H1 (cell line): ENCODE measurements around the gene IDE. TPM values are rescaled to one million over a fixed set of nuclear protein-coding genes. Genes with fewer than 3 reads are reported as not detected.

Source experiments
- GTF2F1 ChIP-seq: IDR thresholded peaks from 2 replicates; pipeline ENCODE4 v1.6.1; 2012; ENCODE audit warnings: low read depth, low read length, improper control_type of control experiment, borderline replicate concordance
- POLR2A ChIP-seq, 2 experiments: IDR thresholded peaks; 1 replicate in 1 of 2; 2 replicates in 1 of 2; pipeline ENCODE4 v1.6.1; 2011; ENCODE audit warnings: low read depth in 2 of 2, low read length in 2 of 2, mild to moderate bottlenecking in 2 of 2; ENCODE audit errors: control extremely low read depth in 1 of 2
- SAP30 ChIP-seq: fragments of 300-600 bp; sonication (generic); IDR thresholded peaks from 2 replicates; pipeline ENCODE4 v1.7.1; 2012; ENCODE audit warnings: low read length, moderate library complexity, mild to moderate bottlenecking, inconsistent platforms; ENCODE audit not compliant: insufficient read depth, insufficient replicate concordance
- polyA plus RNA-seq, 7 experiments: library from polyadenylated mRNA; depleted of rRNA in 3 of 7; stranded (reverse) in 5 of 7; unstranded in 2 of 7; fragments of >200 nt in 5 of 7; fragments of 200-250 nt in 2 of 7; gene quantifications; 1 replicate in 5 of 7; 2 replicates in 1 of 7; 4 replicates in 1 of 7; pipeline versions ENCODE4 v1.2.1 to v1.2.3, GENCODE V29; 2011 to 2013; ENCODE audit warnings: missing spikeins in 2 of 7, mixed read lengths in 2 of 7
- total RNA-seq: library from RNA; stranded (reverse); fragmentation: NEBNext Ultra II Directional; extraction: Animal tissue kit (Norgen Biotek cat#: 25700); gene quantifications from 2 replicates; pipeline ENCODE4 v1.2.1, GENCODE V29; 2021

Gene IDE
- total and polyA plus RNA-seq, 2 of the 8 experiments (the other 6 are each of a cell fraction or from before 2014, with no cell fraction given) = 12.7 to 52.7 TPM

DNA sequence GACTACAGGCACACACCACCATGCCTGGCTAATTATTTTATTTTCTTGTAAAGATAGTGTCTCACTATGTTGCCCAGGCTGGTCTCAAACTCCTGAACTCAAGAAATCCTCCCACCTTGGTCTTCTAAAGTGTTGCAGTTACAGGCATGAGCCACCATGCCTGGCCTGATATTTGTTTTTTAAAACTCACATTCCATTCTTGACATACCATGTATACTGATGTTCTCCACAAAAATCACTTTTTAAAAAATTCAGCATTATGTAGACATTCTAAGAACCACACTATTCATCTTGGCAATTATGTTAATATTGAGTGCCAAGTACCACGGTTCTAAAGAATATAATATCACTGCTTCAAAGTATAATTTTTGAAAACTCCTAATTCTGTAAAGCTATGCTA, 43.5 kb downstream of the IDE start (continued):
- no peak for TF ChIP-seq GTF2F1
- no peak for TF ChIP-seq POLR2A (IDR thresholded peaks at IDR 0.05; ENCODE audit: control extremely low read depth in 1 of 2, low read depth in 2 of 2, low read length in 2 of 2)
- TF ChIP-seq SAP30 = no peak
- TF ChIP-seq, all 59 proteins: peak for 0
